Mesendoderm (in vitro differentiated cells): ENCODE data around the gene DDX5.

Experiments
- DNase-seq: peaks from one replicate; pipeline ENCODE4 v3.0.0; 2013
- H2AK5ac ChIP-seq: 2 replicates; pipeline ENCODE4 v1.6.1; 2013; ENCODE audit warnings: low read length, inconsistent platforms
- H2BK120ac ChIP-seq: 2 replicates; pipeline ENCODE4 v1.6.1; 2013; ENCODE audit warnings: low read depth, mild to moderate bottlenecking, low read length, moderate library complexity, mixed read lengths
- H2BK15ac ChIP-seq: replicated peaks from 2 replicates; pipeline ENCODE4 v1.6.1; 2013; ENCODE audit warnings: low read depth, mild to moderate bottlenecking, moderate library complexity
- H2BK5ac ChIP-seq: 2 replicates; pipeline ENCODE4 v1.6.1; 2013; ENCODE audit warnings: low read length, inconsistent platforms
- H3K18ac ChIP-seq: 2 replicates; pipeline ENCODE4 v1.6.1; 2013; ENCODE audit warnings: mild to moderate bottlenecking, low read length, mixed read lengths
- H3K23ac ChIP-seq: one replicate; pipeline ENCODE4 v1.6.1; 2013; ENCODE audit warnings: low read length
- H3K27ac ChIP-seq: 2 replicates; pipeline ENCODE4 v1.5.1; 2013; ENCODE audit warnings: low read depth, mild to moderate bottlenecking, inconsistent platforms, low read length, moderate library complexity
- H3K27me3 ChIP-seq: 2 replicates; pipeline ENCODE4 v1.6.1; 2013; ENCODE audit warnings: low read length, control low read depth, mild to moderate bottlenecking, inconsistent platforms; ENCODE audit not compliant: insufficient read depth, poor library complexity
- H3K36me3 ChIP-seq: 2 replicates; pipeline ENCODE4 v1.6.1; 2013; ENCODE audit warnings: low read length, inconsistent platforms; ENCODE audit not compliant: control insufficient read depth, insufficient read depth
- H3K4ac ChIP-seq: one replicate; pipeline ENCODE4 v1.6.1; 2013; ENCODE audit warnings: low read depth, mild to moderate bottlenecking, low read length, moderate library complexity
- H3K4me1 ChIP-seq: 2 replicates; pipeline ENCODE4 v1.6.1; 2013; ENCODE audit warnings: low read depth, low read length, inconsistent platforms; ENCODE audit not compliant: control insufficient read depth
- H3K4me2 ChIP-seq: 2 replicates; pipeline ENCODE4 v1.6.1; 2013; ENCODE audit warnings: low read length
- H3K4me3 ChIP-seq: 2 replicates; pipeline ENCODE4 v1.5.1; 2013; ENCODE audit warnings: mild to moderate bottlenecking, low read length
- H3K56ac ChIP-seq: one replicate; pipeline ENCODE4 v1.6.1; 2013; ENCODE audit warnings: low read length
- H3K79me1 ChIP-seq: 2 replicates; pipeline ENCODE4 v1.6.1; 2013; ENCODE audit warnings: low read length, inconsistent platforms
- H3K79me2 ChIP-seq: 2 replicates; pipeline ENCODE4 v1.6.1; 2013; ENCODE audit warnings: mild to moderate bottlenecking, low read length; ENCODE audit not compliant: control insufficient read depth, insufficient read depth
- H3K9ac ChIP-seq: 2 replicates; pipeline ENCODE4 v1.6.1; 2013; ENCODE audit warnings: low read length, inconsistent platforms
- H4K5ac ChIP-seq: one replicate; pipeline ENCODE4 v1.6.1; 2013; ENCODE audit warnings: low read length
- H4K8ac ChIP-seq: one replicate; pipeline ENCODE4 v1.6.1; 2013; ENCODE audit warnings: low read depth, mild to moderate bottlenecking, control low read depth, low read length, moderate library complexity
- WGBS: extraction: QIAGEN DNeasy Blood & Tissue Kit; methylation state at CpG from one replicate; pipeline ENCODE4 v1.1.7; 2013; ENCODE audit warnings: low lambda C conversion rate, missing lambda C conversion rate; ENCODE audit not compliant: insufficient coverage; ENCODE audit errors: extremely low coverage; 5-methylcytosine and 5-hydroxymethylcytosine counted together

DDX5 gene

GRCh38 chr17:64544742-64545141 lies 38.7 kb upstream of the DDX5 start:
- H3K79me1 ChIP-seq = no peaks in the 10 kb centered on the region
- H3K9ac ChIP-seq = no peak overlapping the region
- H3K4me1 ChIP-seq = no peaks in the 10 kb centered on the region
- H2BK15ac ChIP-seq = no peak overlapping the region
- H4K8ac ChIP-seq = no peak overlapping the region
- no peak overlapping the region for H3K4ac ChIP-seq
- no peak overlapping the region for H3K18ac ChIP-seq
- H3K4me3 ChIP-seq = no peak overlapping the region
- no peak overlapping the region for H3K27ac ChIP-seq
- no peaks in the 10 kb centered on the region for H3K36me3 ChIP-seq
- H3K23ac ChIP-seq = no peak overlapping the region
- DNase-seq = no peak
- no peaks in the 10 kb centered on the region for H3K79me2 ChIP-seq
- H3K4me2 ChIP-seq = no peak overlapping the region
- H4K5ac ChIP-seq = no peak overlapping the region
- H2AK5ac ChIP-seq = no peak overlapping the region
- H2BK5ac ChIP-seq = no peak overlapping the region
- no peaks in the 10 kb centered on the region for H3K27me3 ChIP-seq
- no peak overlapping the region for H3K56ac ChIP-seq
- no peak overlapping the region for H2BK120ac ChIP-seq
- no CpG with 5 or more reads among the region's 2 CpGs for WGBS

DNA sequence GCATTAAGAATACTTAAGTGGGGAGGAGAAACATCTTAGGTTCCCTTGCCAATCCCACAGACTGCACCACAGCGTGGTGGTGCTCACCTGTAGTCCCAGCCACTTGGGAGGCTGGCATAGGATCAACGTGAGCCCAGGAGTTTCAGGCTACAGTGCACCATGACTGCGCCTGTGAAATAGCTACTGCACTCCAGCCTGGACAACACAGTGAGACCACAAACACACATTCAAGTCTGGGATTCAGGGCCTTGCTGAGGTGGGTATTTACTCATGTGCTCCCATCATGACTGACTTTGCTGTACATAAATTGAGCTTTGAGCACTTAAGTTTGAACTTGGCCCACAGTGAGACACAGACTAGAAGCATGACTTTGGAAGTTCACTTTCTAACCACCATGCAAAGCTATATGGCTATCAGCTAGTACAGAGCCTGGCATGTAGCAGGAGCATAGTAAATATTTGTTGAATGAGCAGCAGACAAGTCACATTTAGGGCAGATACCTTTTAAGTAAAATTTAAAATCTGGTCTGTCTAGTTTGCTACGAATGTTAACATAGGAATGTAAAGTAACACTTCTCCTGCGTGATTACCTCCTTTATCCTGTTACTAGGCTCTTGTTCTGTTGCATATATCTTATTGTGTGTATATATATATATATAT lies 34.2 kb upstream of the DDX5 start:
- no peak overlapping the region for H2BK120ac ChIP-seq

GRCh38 chr17:64538508-64539130 lies 32.5 kb upstream of the DDX5 start:
- no peak overlapping the region for H2BK5ac ChIP-seq
- H2AK5ac ChIP-seq = no peak overlapping the region
- no CpG with 5 or more reads among the region's 7 CpGs for WGBS
- no peak for DNase-seq
- no peak overlapping the region for H4K8ac ChIP-seq
- H4K5ac ChIP-seq = no peak overlapping the region
- no peak overlapping the region for H3K4me3 ChIP-seq
- H3K18ac ChIP-seq = no peak overlapping the region
- no peaks in the 10 kb centered on the region for H3K4me1 ChIP-seq
- H3K27me3 ChIP-seq = no peaks in the 10 kb centered on the region
- peaks cover 2% of the 10 kb centered on the region for H3K79me1 ChIP-seq
- H2BK120ac ChIP-seq = no peak overlapping the region
- no peak overlapping the region for H3K9ac ChIP-seq
- H3K4me2 ChIP-seq = no peak overlapping the region
- peaks cover 21% of the 10 kb centered on the region for H3K36me3 ChIP-seq
- H3K27ac ChIP-seq = no peak overlapping the region
- no peaks in the 10 kb centered on the region for H3K79me2 ChIP-seq
- H3K56ac ChIP-seq = no peak overlapping the region
- no peak overlapping the region for H3K4ac ChIP-seq
- no peak overlapping the region for H2BK15ac ChIP-seq
- no peak overlapping the region for H3K23ac ChIP-seq

More for the DNA sequence above, 34.2 kb upstream of the DDX5 start:
- no CpG with 5 or more reads among the region's 5 CpGs for WGBS
- no peak overlapping the region for H4K5ac ChIP-seq
- H3K79me1 ChIP-seq = peaks cover under 1% of the 10 kb centered on the region
- no peak overlapping the region for H3K9ac ChIP-seq
- H3K18ac ChIP-seq = no peak overlapping the region
- no peak overlapping the region for H3K4ac ChIP-seq
- no peak overlapping the region for H3K4me3 ChIP-seq
- H3K23ac ChIP-seq = no peak overlapping the region
- H3K27ac ChIP-seq = no peak overlapping the region
- H2BK5ac ChIP-seq = no peak overlapping the region
- H2AK5ac ChIP-seq = no peak overlapping the region
- no peak overlapping the region for H3K56ac ChIP-seq
- no peak overlapping the region for H2BK15ac ChIP-seq
- no peak for DNase-seq
- H4K8ac ChIP-seq = no peak overlapping the region
- no peak overlapping the region for H3K4me2 ChIP-seq
- H3K36me3 ChIP-seq = peaks cover 9% of the 10 kb centered on the region
- H3K4me1 ChIP-seq = no peaks in the 10 kb centered on the region
- H3K27me3 ChIP-seq = no peaks in the 10 kb centered on the region
- no peaks in the 10 kb centered on the region for H3K79me2 ChIP-seq

- H2BK120ac ChIP-seq = no peak overlapping the region
- no peak overlapping the region for H3K4me3 ChIP-seq
- H3K36me3 ChIP-seq = peaks cover 23% of the 10 kb centered on the region
- no peaks in the 10 kb centered on the region for H3K4me1 ChIP-seq
- WGBS = no CpG with 5 or more reads among the region's 5 CpGs
- no peak overlapping the region for H3K23ac ChIP-seq
- H2BK15ac ChIP-seq = no peak overlapping the region
- H3K4me2 ChIP-seq = no peak overlapping the region
- no peak overlapping the region for H3K18ac ChIP-seq
- H3K27me3 ChIP-seq = no peaks in the 10 kb centered on the region
- H2AK5ac ChIP-seq = no peak overlapping the region
- no peak overlapping the region for H4K5ac ChIP-seq
- no peak overlapping the region for H4K8ac ChIP-seq
- H3K9ac ChIP-seq = no peak overlapping the region
- H3K79me1 ChIP-seq = peaks cover 2% of the 10 kb centered on the region
- no peaks in the 10 kb centered on the region for H3K79me2 ChIP-seq
- no peak overlapping the region for H3K4ac ChIP-seq
- H3K56ac ChIP-seq = no peak overlapping the region
- H2BK5ac ChIP-seq = no peak overlapping the region
- no peak for DNase-seq
- H3K27ac ChIP-seq = no peak overlapping the region
Measured at GRCh38 chr17:64537488-64537887, 31.4 kb upstream of the DDX5 start.

DNA sequence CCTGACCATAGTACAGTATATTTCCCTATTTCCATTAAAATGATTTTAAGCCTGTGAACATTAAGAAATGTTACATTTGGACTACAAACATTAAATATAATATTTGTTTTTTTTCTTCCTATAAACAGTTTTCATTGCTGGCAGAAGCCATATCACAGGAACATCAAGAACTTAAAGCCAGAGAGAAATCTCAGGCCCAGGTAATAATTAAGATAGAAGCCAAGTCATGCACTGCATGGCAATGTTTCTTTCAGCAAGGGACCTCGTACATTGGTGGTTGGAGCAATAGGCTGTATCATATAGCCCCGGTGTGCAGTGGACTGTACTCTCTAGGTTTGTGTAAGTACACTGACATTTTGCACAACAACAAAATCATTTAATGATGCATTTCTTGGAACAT lies 30.8 kb upstream of the DDX5 start:
- Histone ChIP-seq H4K8ac (no peak overlapping the region), H3K27me3 (no peaks in the 10 kb centered on the region), H3K18ac (no peak overlapping the region), H2BK15ac (no peak overlapping the region), H3K27ac (no peak overlapping the region), H3K4me3 (no peak overlapping the region), H2BK120ac (no peak overlapping the region), H2BK5ac (no peak overlapping the region), H3K4ac (no peak overlapping the region), H3K56ac (no peak overlapping the region), H3K4me1 (no peaks in the 10 kb centered on the region), H2AK5ac (no peak overlapping the region), H3K79me1 (peaks cover 2% of the 10 kb centered on the region), H3K79me2 (no peaks in the 10 kb centered on the region), H4K5ac (no peak overlapping the region), H3K23ac (no peak overlapping the region), H3K36me3 (peaks cover 29% of the 10 kb centered on the region), H3K9ac (no peak overlapping the region), H3K4me2 (no peak overlapping the region)
- no CpG with 5 or more reads among the region's 2 CpGs for WGBS
- no peak for DNase-seq

DNA sequence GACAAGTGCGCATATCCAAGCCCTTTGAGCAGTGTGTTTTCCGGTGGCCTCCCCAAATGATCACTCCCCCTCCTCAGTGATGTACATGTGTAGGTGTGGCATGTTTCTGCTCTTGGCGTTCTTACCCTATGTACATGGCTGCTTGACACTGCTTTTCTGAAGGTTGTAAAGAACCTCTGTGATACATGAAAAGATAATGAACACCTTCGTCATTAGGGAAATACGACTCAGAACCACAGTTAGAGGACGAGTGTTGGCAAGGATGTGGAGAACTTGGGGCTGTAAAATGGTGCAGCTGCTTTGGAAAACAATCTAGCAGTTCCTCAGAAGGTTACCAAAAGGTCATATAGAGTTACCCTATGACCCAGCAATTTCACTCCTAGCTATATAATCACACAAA lies 29.3 kb upstream of the DDX5 start:
- no CpG with 5 or more reads among the region's 6 CpGs for WGBS
- Histone ChIP-seq H3K27ac (no peak overlapping the region), H3K27me3 (no peaks in the 10 kb centered on the region)

More for the DNA sequence above, 29.3 kb upstream of the DDX5 start:
- Histone ChIP-seq H2BK15ac (no peak overlapping the region), H4K5ac (no peak overlapping the region), H3K56ac (no peak overlapping the region), H2AK5ac (no peak overlapping the region), H3K9ac (no peak overlapping the region), H4K8ac (no peak overlapping the region), H3K4me2 (no peak overlapping the region), H3K23ac (no peak overlapping the region), H3K18ac (no peak overlapping the region), H3K79me1 (peaks cover 2% of the 10 kb centered on the region), H3K4ac (no peak overlapping the region), H3K79me2 (no peaks in the 10 kb centered on the region), H2BK5ac (no peak overlapping the region), H3K4me3 (no peak overlapping the region), H2BK120ac (no peak overlapping the region), H3K36me3 (peaks cover 30% of the 10 kb centered on the region), H3K4me1 (no peaks in the 10 kb centered on the region)
- no peak for DNase-seq
